CD4-positive, alpha-beta T cell (primary cell): ENCODE results near the gene CRIP1. TPM values are rescaled to one million over a fixed set of nuclear protein-coding genes. Genes with fewer than 3 reads are reported as not detected.

ENCODE experiments used
- ATAC-seq: fragments of 200-7000 bp; cut with Tn5 transposase; one replicate; pipeline ENCODE4 v1.10.0; 2022; ENCODE audit warnings: mild to moderate bottlenecking; ENCODE audit not compliant: poor library complexity
- CTCF ChIA-PET: fragments of 350-600 bp; sonication (Branson Sonifier 250); formaldehyde crosslinking; loops from one replicate; lab custom pipeline; 2021; ENCODE audit warnings: antibody characterized with exemption, inconsistent platforms; lab: Charles Lee
- POLR2A ChIA-PET: fragments of 350-600 bp; sonication (Branson Sonifier 250); formaldehyde crosslinking; loops from one replicate; lab custom pipeline; 2021; ENCODE audit warnings: antibody characterized with exemption, inconsistent platforms; lab: Charles Lee
- DNase-seq, 14 experiments: peaks; one replicate each; pipeline ENCODE4 v3.0.0-alpha.2; 2013 to 2020; ENCODE audit warnings: mixed read lengths in 2 of 14
- H3K27ac ChIP-seq, 2 donors: one replicate each; pipeline versions ENCODE4 v1.5.1 to v1.7.0; 2013; ENCODE audit warnings: low read length in 2 of 2, low read depth in 1 of 2, mild to moderate bottlenecking in 1 of 2
- H3K27me3 ChIP-seq, 2 experiments: 1 replicate in 1 of 2; 2 replicates in 1 of 2; pipeline versions ENCODE4 v1.6.1 to v1.7.0; 2013; ENCODE audit warnings: low read length in 2 of 2, control low read depth in 1 of 2, mild to moderate bottlenecking in 1 of 2, moderate library complexity in 1 of 2; ENCODE audit not compliant: insufficient read depth in 2 of 2, control insufficient read depth in 1 of 2
- H3K36me3 ChIP-seq: one replicate; pipeline ENCODE4 v1.6.1; 2013; ENCODE audit warnings: low read length, control low read depth; ENCODE audit not compliant: insufficient read depth
- H3K4me1 ChIP-seq: one replicate; pipeline ENCODE4 v1.6.1; 2013; ENCODE audit warnings: low read length, control low read depth; ENCODE audit not compliant: insufficient read depth
- H3K4me3 ChIP-seq: one replicate; pipeline ENCODE4 v1.5.1; 2013; ENCODE audit warnings: mild to moderate bottlenecking, low read length, moderate library complexity
- H3K9me3 ChIP-seq, 2 experiments: 1 replicate in 1 of 2; 2 replicates in 1 of 2; pipeline versions ENCODE4 v1.6.1 to v1.7.0; 2013; ENCODE audit warnings: low read length in 2 of 2, mild to moderate bottlenecking in 2 of 2, control low read depth in 1 of 2, moderate library complexity in 1 of 2; ENCODE audit not compliant: control insufficient read depth in 1 of 2, insufficient read depth in 1 of 2
- H3K27ac Mint-ChIP-seq: one replicate; pipeline ENCODE4 v1.8.0; 2020; ENCODE audit warnings: mixed read lengths
- H3K27me3 Mint-ChIP-seq: one replicate; pipeline ENCODE4 v1.8.0; 2021; ENCODE audit warnings: mixed read lengths
- H3K36me3 Mint-ChIP-seq: one replicate; pipeline ENCODE4 v1.8.0; 2021; ENCODE audit warnings: low read depth, mixed read lengths
- H3K4me1 Mint-ChIP-seq: one replicate; pipeline ENCODE4 v1.8.0; 2021; ENCODE audit warnings: low read depth, mixed read lengths
- H3K4me3 Mint-ChIP-seq: one replicate; pipeline ENCODE4 v1.8.0; 2020; ENCODE audit warnings: mild to moderate bottlenecking, mixed read lengths
- H3K9me3 Mint-ChIP-seq: one replicate; pipeline ENCODE4 v1.8.0; 2020; ENCODE audit warnings: mixed read lengths
- intact Hi-C, 2 experiments: fragments of 100-400 bp; cut with DNase I in 1 of 2; cut with micrococcal nuclease in 1 of 2; formaldehyde crosslinking; loops; one replicate each; pipeline versions ENCODE4 v1.15.1 to v1.9.0; 2023 to 2025; cut with DNase I, micrococcal nuclease
- total RNA-seq, 174 experiments: library from RNA in 2 of 174; stranded (reverse) in 2 of 174; gene quantifications; one replicate each; pipeline ENCODE4 v1.2.3 and lab custom pipeline; 2021 to 2026
- TF ChIP-seq, protein P1 (sequence below): fragments of 200-600 bp; IDR thresholded peaks from one replicate; pipeline ENCODE4 v1.8.0; 2022; ENCODE audit warnings: antibody characterized with exemption, mild to moderate bottlenecking

Gene CRIP1
- total RNA-seq, 2 experiments from 2014 or later, result 250 to 258 TPM

GRCh38 chr14:105505101-105505500, 18.4 kb downstream of the CRIP1 start:
- intact Hi-C loops, result no loop called here
- H3K9me3 Mint-ChIP-seq, result no peaks in the 10 kb centered on the region
- ATAC-seq (no peak), DNase-seq (peak in 1 of 14 experiments; percentile 38)
- Histone ChIP-seq H3K36me3 (no peaks in the 10 kb centered on the region), H3K27me3 (peaks cover 6 to 10% of the 10 kb centered on the region in 2 experiments), H3K4me1 (no peaks in the 10 kb centered on the region), H3K4me3 (no peak overlapping the region), H3K9me3 (no peaks in the 10 kb centered on the region), H3K27ac (no peak overlapping the region)
- TF ChIP-seq, protein P1, sequence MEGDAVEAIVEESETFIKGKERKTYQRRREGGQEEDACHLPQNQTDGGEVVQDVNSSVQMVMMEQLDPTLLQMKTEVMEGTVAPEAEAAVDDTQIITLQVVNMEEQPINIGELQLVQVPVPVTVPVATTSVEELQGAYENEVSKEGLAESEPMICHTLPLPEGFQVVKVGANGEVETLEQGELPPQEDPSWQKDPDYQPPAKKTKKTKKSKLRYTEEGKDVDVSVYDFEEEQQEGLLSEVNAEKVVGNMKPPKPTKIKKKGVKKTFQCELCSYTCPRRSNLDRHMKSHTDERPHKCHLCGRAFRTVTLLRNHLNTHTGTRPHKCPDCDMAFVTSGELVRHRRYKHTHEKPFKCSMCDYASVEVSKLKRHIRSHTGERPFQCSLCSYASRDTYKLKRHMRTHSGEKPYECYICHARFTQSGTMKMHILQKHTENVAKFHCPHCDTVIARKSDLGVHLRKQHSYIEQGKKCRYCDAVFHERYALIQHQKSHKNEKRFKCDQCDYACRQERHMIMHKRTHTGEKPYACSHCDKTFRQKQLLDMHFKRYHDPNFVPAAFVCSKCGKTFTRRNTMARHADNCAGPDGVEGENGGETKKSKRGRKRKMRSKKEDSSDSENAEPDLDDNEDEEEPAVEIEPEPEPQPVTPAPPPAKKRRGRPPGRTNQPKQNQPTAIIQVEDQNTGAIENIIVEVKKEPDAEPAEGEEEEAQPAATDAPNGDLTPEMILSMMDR, result no peak
- no peaks in the 10 kb centered on the region for H3K4me1 Mint-ChIP-seq
- ChIA-PET POLR2A (interaction anchor here (1.5 kb wide), 1 partner anchor 13 kb away, joined by 3 read pairs; no protein-coding TSS in a partner anchor), CTCF (interaction anchor here (1.0 kb wide), 1 partner anchor 15 kb away, joined by 3 read pairs; no protein-coding TSS in a partner anchor)
- peaks cover 14% of the 10 kb centered on the region for H3K27me3 Mint-ChIP-seq
- no peak overlapping the region for H3K4me3 Mint-ChIP-seq
- H3K36me3 Mint-ChIP-seq, result no peaks in the 10 kb centered on the region
- H3K27ac Mint-ChIP-seq, result no peak overlapping the region

- no peak overlapping the region for H3K27ac Mint-ChIP-seq
- no peak overlapping the region for H3K4me3 Mint-ChIP-seq
- Histone ChIP-seq H3K9me3 (no peaks in the 10 kb centered on the region), H3K4me1 (no peaks in the 10 kb centered on the region), H3K36me3 (no peaks in the 10 kb centered on the region), H3K27ac (no peak overlapping the region), H3K27me3 (peaks cover 6 to 17% of the 10 kb centered on the region in 2 experiments), H3K4me3 (no peak overlapping the region)
- peaks cover 22% of the 10 kb centered on the region for H3K27me3 Mint-ChIP-seq
- ATAC-seq (no peak), DNase-seq (no peak)
- POLR2A ChIA-PET, result no interaction called here
- intact Hi-C loops, result no loop called here
- no peaks in the 10 kb centered on the region for H3K36me3 Mint-ChIP-seq
- CTCF ChIA-PET, result no interaction called here
- H3K9me3 Mint-ChIP-seq, result no peaks in the 10 kb centered on the region
- TF ChIP-seq, protein P1, result no peak
- no peaks in the 10 kb centered on the region for H3K4me1 Mint-ChIP-seq
Observed at GRCh38 chr14:105507247-105507646, 20.6 kb downstream of the CRIP1 start.

- no peaks in the 10 kb centered on the region for H3K4me1 ChIP-seq
- intact Hi-C loops, result no loop called here
- Mint-ChIP-seq H3K4me3 (no peak overlapping the region), H3K4me1 (no peaks in the 10 kb centered on the region), H3K9me3 (no peaks in the 10 kb centered on the region), H3K36me3 (no peaks in the 10 kb centered on the region), H3K27me3 (peaks cover 27% of the 10 kb centered on the region), H3K27ac (no peak overlapping the region)
- no peak overlapping the region for H3K4me3 ChIP-seq
- ChIA-PET POLR2A (no interaction called here), CTCF (no interaction called here)
- H3K27me3 ChIP-seq, result peaks cover 14 to 17% of the 10 kb centered on the region in 2 experiments
- DNase-seq, result peak in 1 of 14 experiments; percentile 38
- no peak overlapping the region for H3K27ac ChIP-seq
- no peak for ATAC-seq
- H3K9me3 ChIP-seq, result no peaks in the 10 kb centered on the region
- TF ChIP-seq, protein P1, result no peak
- H3K36me3 ChIP-seq, result no peaks in the 10 kb centered on the region
Observed at GRCh38 chr14:105508069-105508468, 21.4 kb downstream of the CRIP1 start.
